DND-41 (cell line): Measurements from ENCODE around the gene PPP3CA.

ENCODE experiments used
- EZH2 ChIP-seq: IDR thresholded peaks from 3 replicates; pipeline ENCODE4 v1.6.1; 2012; ENCODE audit warnings: borderline replicate concordance, low read depth, mild to moderate bottlenecking, moderate library complexity, low read length, inconsistent platforms; ENCODE audit not compliant: severe bottlenecking
- TF ChIP-seq, protein P1 (sequence below): IDR thresholded peaks from 2 replicates; pipeline ENCODE4 v1.5.1; 2012; ENCODE audit warnings: borderline replicate concordance, low read length, moderate library complexity, mild to moderate bottlenecking; ENCODE audit not compliant: poor library complexity, severe bottlenecking; ENCODE audit errors: extremely low read depth

GRCh38 chr4:101158134-101158482 lies 189.2 kb downstream of the PPP3CA start:
- TF ChIP-seq, protein P1, sequence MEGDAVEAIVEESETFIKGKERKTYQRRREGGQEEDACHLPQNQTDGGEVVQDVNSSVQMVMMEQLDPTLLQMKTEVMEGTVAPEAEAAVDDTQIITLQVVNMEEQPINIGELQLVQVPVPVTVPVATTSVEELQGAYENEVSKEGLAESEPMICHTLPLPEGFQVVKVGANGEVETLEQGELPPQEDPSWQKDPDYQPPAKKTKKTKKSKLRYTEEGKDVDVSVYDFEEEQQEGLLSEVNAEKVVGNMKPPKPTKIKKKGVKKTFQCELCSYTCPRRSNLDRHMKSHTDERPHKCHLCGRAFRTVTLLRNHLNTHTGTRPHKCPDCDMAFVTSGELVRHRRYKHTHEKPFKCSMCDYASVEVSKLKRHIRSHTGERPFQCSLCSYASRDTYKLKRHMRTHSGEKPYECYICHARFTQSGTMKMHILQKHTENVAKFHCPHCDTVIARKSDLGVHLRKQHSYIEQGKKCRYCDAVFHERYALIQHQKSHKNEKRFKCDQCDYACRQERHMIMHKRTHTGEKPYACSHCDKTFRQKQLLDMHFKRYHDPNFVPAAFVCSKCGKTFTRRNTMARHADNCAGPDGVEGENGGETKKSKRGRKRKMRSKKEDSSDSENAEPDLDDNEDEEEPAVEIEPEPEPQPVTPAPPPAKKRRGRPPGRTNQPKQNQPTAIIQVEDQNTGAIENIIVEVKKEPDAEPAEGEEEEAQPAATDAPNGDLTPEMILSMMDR, result no peak
- no peak for TF ChIP-seq EZH2
